A673 (cell line): Measurements from ENCODE around the gene HS6ST3. TPM values are rescaled to one million over a fixed set of nuclear protein-coding genes. Genes with fewer than 3 reads are reported as not detected.

Source experiments
- BruUV-seq: library from RNA; stranded (reverse); fragments of 400-500 nt; replicated peaks from 2 replicates; lab custom pipeline; 2021; lab: Mats Ljungman, UMichigan
- CTCF ChIA-PET: fragments of 300-600 bp; sonication (Branson Sonifier 250); formaldehyde crosslinking; loops from one replicate; lab custom pipeline; 2022; ENCODE audit warnings: antibody characterized with exemption; lab: Charles Lee
- POLR2A ChIA-PET: fragments of 300-600 bp; sonication (Branson Sonifier 250); formaldehyde crosslinking; loops from one replicate; lab custom pipeline; 2022; ENCODE audit warnings: antibody characterized with exemption; ENCODE audit not compliant: low non-redundant PET; lab: Charles Lee
- DNase-seq: peaks from one replicate; pipeline ENCODE4 v3.0.0-alpha.2; 2015; ENCODE audit warnings: low spot score
- H3K27ac ChIP-seq: fragments of 200-600 bp; sonication (generic); 2 replicates; pipeline ENCODE4 v1.5.1; 2016; ENCODE audit warnings: mixed run types, low read depth, mild to moderate bottlenecking, mixed read lengths, antibody characterized with exemption, low read length; ENCODE audit not compliant: poor library complexity, severe bottlenecking
- H3K27me3 ChIP-seq: fragments of 200-600 bp; sonication (generic); replicated peaks from 2 replicates; pipeline ENCODE4 v1.6.1; 2017; ENCODE audit warnings: mixed run types, low read depth, mild to moderate bottlenecking, mixed read lengths, antibody characterized with exemption, low read length; ENCODE audit not compliant: insufficient read depth, poor library complexity
- H3K36me3 ChIP-seq: fragments of 200-600 bp; sonication (generic); 2 replicates; pipeline ENCODE4 v1.6.1; 2016; ENCODE audit warnings: mixed run types, mild to moderate bottlenecking, mixed read lengths, antibody characterized with exemption, low read length; ENCODE audit not compliant: insufficient read depth, poor library complexity, severe bottlenecking
- H3K4me1 ChIP-seq: fragments of 200-600 bp; sonication (generic); 2 replicates; pipeline ENCODE4 v1.6.1; 2017; ENCODE audit warnings: mixed run types, mild to moderate bottlenecking, mixed read lengths, antibody characterized with exemption, low read length; ENCODE audit not compliant: insufficient read depth, poor library complexity, severe bottlenecking
- H3K4me3 ChIP-seq: fragments of 200-600 bp; sonication (generic); 2 replicates; pipeline ENCODE4 v1.5.1; 2016; ENCODE audit warnings: low read depth, mixed run types, mild to moderate bottlenecking, mixed read lengths, low read length; ENCODE audit not compliant: poor library complexity, severe bottlenecking
- H3K9me3 ChIP-seq: fragments of 200-600 bp; sonication (generic); 2 replicates; pipeline ENCODE4 v1.6.1; 2016; ENCODE audit warnings: mixed run types, low read depth, mild to moderate bottlenecking, mixed read lengths, antibody characterized with exemption, low read length; ENCODE audit not compliant: poor library complexity, severe bottlenecking
- CTCF ChIP-seq: fragments of 300-800, 200-600 bp; sonication (generic); conservative IDR thresholded peaks from 2 replicates; pipeline ENCODE4 v1.5.1; 2017; ENCODE audit warnings: low read depth, mild to moderate bottlenecking, antibody characterized with exemption, low read length, moderate library complexity, mixed read lengths
- EZH2 ChIP-seq: fragments of 200-600 bp; sonication (generic); IDR thresholded peaks from 2 replicates; pipeline ENCODE4 v1.6.1; 2017; ENCODE audit warnings: borderline replicate concordance, low read depth, mild to moderate bottlenecking, mixed read lengths, antibody characterized with exemption, low read length; ENCODE audit not compliant: poor library complexity, severe bottlenecking
- intact Hi-C: fragments of 100-400 bp; cut with micrococcal nuclease; formaldehyde crosslinking; loops from one replicate; pipeline ENCODE4 v1.10.0; 2022; ENCODE audit not compliant: unreplicated experiment
- total RNA-seq: library from RNA; stranded (reverse); gene quantifications from 2 replicates; pipeline ENCODE4 v1.2.3, GENCODE V29; 2021

HS6ST3 gene
- total RNA-seq, 1 experiment from 2014 or later, result not detected

- no peak overlapping the region for H3K4me3 ChIP-seq
- H3K36me3 ChIP-seq, result no peaks in the 10 kb centered on the region
- CTCF ChIA-PET, result no interaction called here
- DNase-seq, result no peak
- TF ChIP-seq CTCF (no peak), EZH2 (no peak)
- H3K9me3 ChIP-seq, result no peaks in the 10 kb centered on the region
- H3K27ac ChIP-seq, result no peak overlapping the region
- H3K4me1 ChIP-seq, result no peaks in the 10 kb centered on the region
- BruUV-seq, result no TSS peak
- intact Hi-C loops, result no loop called here
- no peaks in the 10 kb centered on the region for H3K27me3 ChIP-seq
- POLR2A ChIA-PET, result no interaction called here
Observed at GRCh38 chr13:96743296-96744089, 653.6 kb downstream of the HS6ST3 start.

GRCh38 chr13:96744367-96745331, 654.7 kb downstream of the HS6ST3 start:
- Histone ChIP-seq H3K27me3 (no peaks in the 10 kb centered on the region), H3K27ac (no peak overlapping the region), H3K36me3 (no peaks in the 10 kb centered on the region), H3K9me3 (no peaks in the 10 kb centered on the region), H3K4me1 (no peaks in the 10 kb centered on the region), H3K4me3 (no peak overlapping the region)
- POLR2A ChIA-PET, result no interaction called here
- TF ChIP-seq CTCF, result no peak
- no peak for TF ChIP-seq EZH2
- no peak for DNase-seq
- intact Hi-C loops, result no loop called here
- CTCF ChIA-PET, result no interaction called here
- no TSS peak for BruUV-seq

- intact Hi-C loops, result no loop called here
- H3K27me3 ChIP-seq, result no peaks in the 10 kb centered on the region
- no peak overlapping the region for H3K4me3 ChIP-seq
- no peaks in the 10 kb centered on the region for H3K4me1 ChIP-seq
- no peaks in the 10 kb centered on the region for H3K9me3 ChIP-seq
- DNase-seq, result no peak
- ChIA-PET POLR2A (no interaction called here), CTCF (no interaction called here)
- TF ChIP-seq EZH2 (no peak), CTCF (no peak)
- no TSS peak for BruUV-seq
- no peak overlapping the region for H3K27ac ChIP-seq
- H3K36me3 ChIP-seq, result no peaks in the 10 kb centered on the region
Observed at GRCh38 chr13:96746886-96747285, 657.0 kb downstream of the HS6ST3 start.
